22Rv1 (cell line): ENCODE results near the gene SIX1.
A peak's percentile ranks its signal among the peaks of the same experiment; 100 is the strongest.

Experiments
- H3K27ac ChIP-seq: fragments of 450-650 bp; 2 replicates; pipeline ENCODE4 v1.5.1; 2017
- CTCF ChIP-seq: fragments of 450-650 bp; IDR thresholded peaks from 2 replicates; pipeline ENCODE4 v1.5.1; 2017; ENCODE audit warnings: mild to moderate bottlenecking
- ZFX ChIP-seq: fragments of 450-650 bp; IDR thresholded peaks from 2 replicates; pipeline ENCODE4 v1.6.1; 2017; ENCODE audit warnings: antibody characterized with exemption, borderline replicate concordance

SIX1 gene

GRCh38 chr14:60658909-60659585, 9.8 kb upstream of the SIX1 start:
- H3K27ac ChIP-seq = peak overlapping the region; percentile 43
- TF ChIP-seq CTCF (no peak), ZFX (no peak)

DNA sequence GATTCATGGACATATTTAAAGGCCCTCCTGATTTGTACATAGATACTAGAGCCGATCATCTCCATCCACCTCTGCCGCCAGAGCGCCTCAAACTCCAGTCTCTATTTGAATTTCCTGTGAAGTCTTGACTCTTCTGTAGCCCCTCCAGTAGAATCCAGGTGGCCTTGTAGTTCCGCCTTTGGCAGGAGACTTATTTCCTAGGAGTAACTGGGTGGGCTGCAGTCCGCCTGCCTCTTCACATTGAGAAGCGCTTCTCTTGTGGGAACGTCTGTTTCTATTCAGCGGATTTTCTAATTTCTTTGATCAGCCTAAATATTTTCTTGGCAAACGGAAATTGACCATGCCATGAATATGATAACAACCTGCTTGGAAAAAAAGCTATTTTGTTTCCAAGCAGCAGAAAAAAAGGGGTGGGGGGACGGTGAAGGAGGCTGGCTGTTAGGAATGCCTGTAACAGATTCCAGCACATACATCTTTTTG, 9.0 kb upstream of the SIX1 start:
- TF ChIP-seq CTCF = no peak
- TF ChIP-seq ZFX = no peak

DNA sequence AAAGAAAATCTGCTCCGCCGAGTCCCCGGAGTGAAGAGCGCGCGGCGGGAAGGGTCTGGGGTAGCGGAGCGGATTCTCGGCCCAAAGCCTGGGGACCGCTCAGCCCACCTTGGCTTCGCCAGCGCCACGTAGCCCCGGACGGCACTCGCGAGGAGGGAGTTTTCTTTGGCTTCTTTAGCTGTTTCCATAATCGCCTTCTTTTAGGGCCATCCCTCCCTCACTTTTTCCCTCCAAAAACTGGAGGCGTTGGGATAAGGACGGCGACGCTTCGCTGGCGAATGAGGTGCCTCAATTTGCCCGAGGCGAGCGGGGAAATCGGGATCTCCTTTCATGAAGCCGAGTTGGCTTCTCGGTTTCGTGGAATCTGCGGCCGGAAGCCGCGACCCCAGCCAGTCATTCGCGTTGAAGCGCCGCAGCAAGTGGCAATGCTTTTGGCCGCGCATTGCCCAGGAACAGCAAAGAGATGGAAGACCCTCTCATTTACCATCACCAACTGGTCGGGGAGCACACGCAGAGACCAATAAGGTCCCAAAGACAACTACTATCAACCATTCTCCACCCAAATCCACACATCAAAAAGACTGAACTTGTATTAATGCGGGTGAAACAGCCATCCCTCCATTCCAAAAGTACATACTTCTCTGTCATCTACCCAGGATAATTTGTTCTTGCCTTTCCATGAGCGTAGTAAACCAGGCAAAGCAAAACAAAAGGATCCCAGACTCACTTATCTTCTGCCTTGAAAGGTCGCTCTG, 8.4 kb upstream of the SIX1 start:
- peak overlapping the region; percentile 65 for H3K27ac ChIP-seq

More for the DNA sequence above, 9.0 kb upstream of the SIX1 start:
- H3K27ac ChIP-seq = peak overlapping the region; percentile 43

DNA sequence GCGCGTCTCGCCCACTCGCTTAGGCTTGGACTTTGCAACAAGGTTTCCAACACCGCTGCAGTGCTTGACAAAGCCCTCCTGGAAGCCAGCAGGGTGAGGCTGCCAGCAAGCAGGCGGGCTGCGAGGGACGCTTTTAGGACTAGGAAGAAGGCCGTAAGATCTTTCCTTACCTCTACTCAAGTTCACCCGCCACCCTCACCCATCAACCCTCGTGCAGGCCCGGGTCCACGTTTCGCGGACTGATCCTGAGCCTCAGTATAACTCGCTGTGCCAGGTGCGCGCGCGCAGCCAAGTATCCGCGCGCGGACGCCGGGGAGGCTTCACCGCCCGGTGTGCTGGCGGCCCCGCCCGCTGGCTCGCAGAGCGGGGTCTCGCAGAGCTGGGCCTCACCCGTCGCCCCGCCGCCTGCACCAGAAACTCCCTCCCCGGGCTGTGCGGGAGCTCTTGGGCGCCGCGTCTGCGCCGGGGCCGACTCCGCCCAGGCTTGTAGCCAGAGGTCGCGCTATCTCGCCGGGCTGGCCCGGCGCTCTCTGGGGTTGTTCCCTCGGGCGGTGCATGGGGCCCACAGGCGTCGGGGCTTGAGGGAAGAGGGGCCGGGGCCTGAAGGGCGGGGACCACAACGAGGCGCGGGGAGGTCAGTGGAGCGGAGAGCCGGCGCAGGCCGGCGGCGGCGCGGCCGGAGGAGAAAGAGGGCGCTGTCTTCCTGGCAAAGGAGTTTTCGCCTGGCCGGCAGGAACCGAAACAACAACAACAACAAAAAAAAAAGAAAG, 7.6 kb upstream of the SIX1 start:
- peak overlapping the region; percentile 65 for H3K27ac ChIP-seq
- TF ChIP-seq ZFX (no peak), CTCF (peak; percentile 81)

More for the DNA sequence above, 8.4 kb upstream of the SIX1 start:
- no peak for TF ChIP-seq ZFX
- peak; percentile 34 for TF ChIP-seq CTCF

- TF ChIP-seq CTCF (no peak), ZFX (no peak)
- H3K27ac ChIP-seq = no peak overlapping the region
Measured at GRCh38 chr14:60655898-60656685, 6.8 kb upstream of the SIX1 start.

DNA sequence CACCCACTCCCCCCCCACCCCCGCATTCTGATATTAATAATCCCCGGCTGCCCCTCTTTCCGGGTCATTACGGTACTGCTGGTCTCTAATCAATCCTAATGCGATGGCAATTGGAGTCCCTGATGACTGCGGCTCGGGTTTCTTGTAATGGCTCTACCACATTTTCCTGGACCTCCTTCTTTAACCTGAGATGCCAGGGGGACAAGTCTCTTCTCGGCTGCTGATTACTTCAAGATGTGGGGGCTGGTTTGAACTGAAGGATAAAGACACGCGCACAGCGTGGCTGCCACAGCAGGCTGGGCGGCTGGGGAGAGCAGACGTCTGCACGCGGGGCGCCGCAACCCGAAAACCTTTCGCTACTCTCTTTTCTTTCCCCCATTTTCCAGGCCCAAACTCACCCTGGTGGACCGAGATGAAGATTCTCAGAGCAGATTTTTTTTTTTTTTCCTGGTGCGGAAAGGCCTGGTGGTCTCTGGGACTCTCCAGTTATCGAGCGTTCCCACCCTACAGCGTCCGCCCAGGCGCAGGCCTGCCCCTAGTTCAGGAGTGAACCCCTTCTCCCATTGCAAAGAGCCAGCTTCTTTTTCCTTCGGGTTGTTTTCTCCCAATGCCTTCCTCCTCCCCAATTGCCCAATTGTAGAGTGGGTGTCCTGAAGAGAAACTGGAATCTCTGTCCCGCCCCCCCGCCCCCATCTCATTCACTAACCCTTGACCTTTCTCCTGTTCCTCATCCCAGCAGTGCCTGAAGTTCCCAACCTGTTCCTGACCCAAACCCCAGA, 6.0 kb upstream of the SIX1 start:
- TF ChIP-seq CTCF = no peak
- no peak for TF ChIP-seq ZFX
- H3K27ac ChIP-seq = no peak overlapping the region
